ENCODE measurements around the gene MAPK8.

MAPK8 gene

DNA sequence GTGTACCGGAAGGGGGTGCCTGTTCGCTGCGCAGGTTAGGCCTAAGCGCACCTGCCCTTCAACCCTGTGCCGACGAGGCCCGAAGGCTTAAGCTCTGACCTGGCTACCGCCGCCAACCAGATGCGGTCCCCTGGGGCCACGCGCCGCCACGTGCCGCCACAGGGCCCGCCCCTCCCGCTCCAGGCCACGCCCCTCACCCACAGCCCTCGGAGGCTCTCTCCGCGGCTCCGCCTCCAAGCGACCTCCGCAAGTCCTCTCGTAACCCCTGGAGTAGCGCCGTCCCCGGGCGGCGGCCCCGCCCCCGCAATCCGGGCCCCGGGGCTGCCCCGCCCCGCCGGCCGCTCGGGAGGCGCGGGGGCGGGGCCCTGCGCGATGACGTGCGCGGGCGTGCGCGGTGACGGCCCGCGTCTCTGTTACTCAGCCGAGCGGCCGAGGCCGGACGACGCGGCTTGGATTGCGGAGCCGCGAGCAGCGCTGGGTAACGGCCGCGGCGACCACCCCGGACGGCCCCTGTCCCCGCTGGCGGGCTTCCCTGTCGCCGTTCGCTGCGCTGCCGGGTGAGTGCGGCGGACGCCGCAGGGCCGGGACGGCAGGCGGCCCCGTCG is at the start of gene MAPK8:
Gene MAPK8 (plus strand): TSS at position 413 of the 605 bp plus-strand sequence. CDS start 94,984 bp downstream, outside the sequence.
- H3F3A ChIP-seq (ENCODE audit: insufficient read depth, low read length) = no peaks in the 10 kb centered on the region
- peak within 1 kb of the TSS; percentile 69 for H3K9ac ChIP-seq (ENCODE audit: low read length)
- DNase-seq = peak; percentile 95
- peaks cover 22% of the 10 kb centered on the region for H3K4me1 ChIP-seq (ENCODE audit: low read length)
- peak within 1 kb of the TSS; percentile 53; the same call in 1 of the 2 replicates for H3K27ac ChIP-seq (ENCODE audit: low read length)
- H3K4me2 ChIP-seq (ENCODE audit: low read depth, low read length) = peak within 1 kb of the TSS; percentile 92
- H3K79me2 ChIP-seq (ENCODE audit: low read length) = peaks cover 42% of the 10 kb centered on the region
- H3K9me3 ChIP-seq (replicated peaks; ENCODE audit: insufficient read depth, low read length) = no peaks in the 10 kb centered on the region
- no peak for TF ChIP-seq EZH2 (optimal IDR thresholded peaks at IDR 0.05; ENCODE audit: low read depth, low read length)
- TF ChIP-seq, protein P1, sequence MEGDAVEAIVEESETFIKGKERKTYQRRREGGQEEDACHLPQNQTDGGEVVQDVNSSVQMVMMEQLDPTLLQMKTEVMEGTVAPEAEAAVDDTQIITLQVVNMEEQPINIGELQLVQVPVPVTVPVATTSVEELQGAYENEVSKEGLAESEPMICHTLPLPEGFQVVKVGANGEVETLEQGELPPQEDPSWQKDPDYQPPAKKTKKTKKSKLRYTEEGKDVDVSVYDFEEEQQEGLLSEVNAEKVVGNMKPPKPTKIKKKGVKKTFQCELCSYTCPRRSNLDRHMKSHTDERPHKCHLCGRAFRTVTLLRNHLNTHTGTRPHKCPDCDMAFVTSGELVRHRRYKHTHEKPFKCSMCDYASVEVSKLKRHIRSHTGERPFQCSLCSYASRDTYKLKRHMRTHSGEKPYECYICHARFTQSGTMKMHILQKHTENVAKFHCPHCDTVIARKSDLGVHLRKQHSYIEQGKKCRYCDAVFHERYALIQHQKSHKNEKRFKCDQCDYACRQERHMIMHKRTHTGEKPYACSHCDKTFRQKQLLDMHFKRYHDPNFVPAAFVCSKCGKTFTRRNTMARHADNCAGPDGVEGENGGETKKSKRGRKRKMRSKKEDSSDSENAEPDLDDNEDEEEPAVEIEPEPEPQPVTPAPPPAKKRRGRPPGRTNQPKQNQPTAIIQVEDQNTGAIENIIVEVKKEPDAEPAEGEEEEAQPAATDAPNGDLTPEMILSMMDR (IDR thresholded peaks at IDR 0.05; ENCODE audit: low read length) = no peak
- TF ChIP-seq EZH2phosphoT487 (IDR thresholded peaks at IDR 0.05; ENCODE audit: low read length) = no peak
- no peaks in the 10 kb centered on the region for H3K36me3 ChIP-seq (replicated peaks; ENCODE audit: insufficient read depth, low read length)
- H2AFZ ChIP-seq (ENCODE audit: low read length) = peak within 1 kb of the TSS; percentile 78
- H3K9me2 ChIP-seq (replicated peaks; ENCODE audit: insufficient read depth, low read length) = no peaks in the 10 kb centered on the region
- 0 out of 2 replicates have a peak, but pooled peaks cover 9% of the 10 kb centered on the region for H4K20me1 ChIP-seq (ENCODE audit: insufficient read depth, low read length)
- H3K4me3 ChIP-seq (ENCODE audit: low read length) = peak within 1 kb of the TSS; percentile 79
- no peaks in the 10 kb centered on the region for H3K27me3 ChIP-seq (replicated peaks; ENCODE audit: insufficient read depth, low read length)

DNA sequence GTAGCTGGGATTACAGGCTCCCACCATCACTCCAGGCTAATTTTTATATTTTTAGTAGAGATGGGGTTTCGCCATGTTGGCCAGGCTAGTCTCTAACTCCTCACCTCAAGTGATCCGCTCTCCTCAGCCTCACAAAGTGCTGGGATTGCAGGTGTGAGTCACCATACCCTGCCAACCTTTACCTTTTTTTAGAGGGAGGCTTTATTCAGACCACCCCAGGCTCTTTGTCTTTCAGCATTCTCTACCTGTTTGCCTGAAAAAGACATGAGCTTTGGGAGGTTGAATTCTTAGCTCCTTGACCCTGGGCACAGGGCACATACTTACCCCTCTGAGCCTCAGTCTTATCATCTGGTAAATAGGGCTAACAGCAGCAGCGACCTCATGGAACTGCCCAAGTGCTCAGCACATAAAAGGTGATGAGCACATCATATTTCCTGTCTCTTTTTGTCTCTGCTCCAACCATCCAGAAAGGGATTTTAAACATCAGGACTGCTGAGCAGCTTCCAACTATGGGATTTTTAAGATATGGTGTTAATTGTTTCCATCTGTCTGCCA is 49.0 kb upstream of the MAPK8 start:
- DNase-seq = no peak
- Histone ChIP-seq H3K4me3 (ENCODE audit: low read length) (no peak overlapping the region), H3K79me2 (ENCODE audit: low read length) (no peaks in the 10 kb centered on the region), H3K27me3 (replicated peaks; ENCODE audit: insufficient read depth, low read length) (no peaks in the 10 kb centered on the region), H2AFZ (ENCODE audit: low read length) (no peak overlapping the region), H3K9me3 (replicated peaks; ENCODE audit: insufficient read depth, low read length) (no peaks in the 10 kb centered on the region), H3K27ac (ENCODE audit: low read length) (no peak overlapping the region), H3K9me2 (replicated peaks; ENCODE audit: insufficient read depth, low read length) (no peaks in the 10 kb centered on the region), H3K9ac (ENCODE audit: low read length) (no peak overlapping the region), H3K4me1 (ENCODE audit: low read length) (no peaks in the 10 kb centered on the region), H3K4me2 (ENCODE audit: low read depth, low read length) (no peak overlapping the region), H3F3A (ENCODE audit: insufficient read depth, low read length) (no peaks in the 10 kb centered on the region), H3K36me3 (replicated peaks; ENCODE audit: insufficient read depth, low read length) (no peaks in the 10 kb centered on the region), H4K20me1 (ENCODE audit: insufficient read depth, low read length) (no peaks in the 10 kb centered on the region)
- no peak for TF ChIP-seq EZH2 (optimal IDR thresholded peaks at IDR 0.05; ENCODE audit: low read depth, low read length)

DNA sequence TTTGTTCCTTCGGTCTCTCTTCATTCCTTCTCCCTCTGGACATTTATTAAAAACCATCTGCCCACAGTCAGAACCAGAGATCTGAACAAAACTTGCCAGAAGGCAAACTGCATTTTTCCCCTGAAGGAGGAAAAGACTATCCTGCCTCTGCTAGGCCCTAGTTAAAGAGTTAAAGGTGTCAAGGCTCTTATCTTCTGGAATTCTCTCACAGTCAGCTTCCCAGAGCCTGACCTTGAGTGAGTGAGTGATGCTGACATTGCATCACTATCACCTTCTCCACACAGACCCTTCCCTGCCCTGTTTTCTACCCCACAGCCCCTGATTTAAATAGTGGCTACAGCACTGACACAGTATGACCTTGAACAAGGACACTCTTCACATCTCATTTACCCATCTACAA is 48.4 kb upstream of the MAPK8 start:
- Histone ChIP-seq H3K9ac (ENCODE audit: low read length) (no peak overlapping the region), H4K20me1 (ENCODE audit: insufficient read depth, low read length) (no peaks in the 10 kb centered on the region), H3K4me2 (ENCODE audit: low read depth, low read length) (no peak overlapping the region), H3K27me3 (replicated peaks; ENCODE audit: insufficient read depth, low read length) (no peaks in the 10 kb centered on the region), H2AFZ (ENCODE audit: low read length) (no peak overlapping the region), H3K27ac (ENCODE audit: low read length) (no peak overlapping the region), H3K4me1 (ENCODE audit: low read length) (no peaks in the 10 kb centered on the region), H3K9me2 (replicated peaks; ENCODE audit: insufficient read depth, low read length) (no peaks in the 10 kb centered on the region), H3K79me2 (ENCODE audit: low read length) (no peaks in the 10 kb centered on the region), H3K9me3 (replicated peaks; ENCODE audit: insufficient read depth, low read length) (no peaks in the 10 kb centered on the region), H3K36me3 (replicated peaks; ENCODE audit: insufficient read depth, low read length) (no peaks in the 10 kb centered on the region), H3F3A (ENCODE audit: insufficient read depth, low read length) (no peaks in the 10 kb centered on the region), H3K4me3 (ENCODE audit: low read length) (no peak overlapping the region)
- TF ChIP-seq, protein P1 (IDR thresholded peaks at IDR 0.05; ENCODE audit: low read length) = no peak
- no peak for TF ChIP-seq EZH2 (optimal IDR thresholded peaks at IDR 0.05; ENCODE audit: low read depth, low read length)
- no peak for TF ChIP-seq EZH2phosphoT487 (IDR thresholded peaks at IDR 0.05; ENCODE audit: low read length)
- DNase-seq = no peak

DNA sequence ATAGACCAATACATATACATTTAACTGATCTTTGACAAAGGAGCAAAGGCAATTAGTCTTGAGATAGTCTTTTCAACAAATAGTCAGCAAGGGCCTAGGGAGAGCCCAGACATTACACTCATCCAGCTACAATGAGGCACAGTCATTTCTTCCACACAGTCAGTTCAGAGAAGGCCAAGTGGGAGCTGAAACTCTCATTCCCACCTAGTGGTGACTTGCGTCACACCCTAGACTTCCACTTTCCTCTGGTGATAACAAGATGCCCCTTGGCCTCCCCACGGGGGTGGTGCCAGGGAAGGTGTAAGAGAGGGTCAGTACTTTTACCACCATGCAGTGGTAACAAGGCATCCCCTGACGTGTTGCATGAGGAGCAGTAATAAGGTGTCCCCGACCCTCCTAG is 39.9 kb upstream of the MAPK8 start:
- no peaks in the 10 kb centered on the region for H3K36me3 ChIP-seq (replicated peaks; ENCODE audit: insufficient read depth, low read length)
- no peaks in the 10 kb centered on the region for H3K79me2 ChIP-seq (ENCODE audit: low read length)
- no peaks in the 10 kb centered on the region for H3K9me3 ChIP-seq (replicated peaks; ENCODE audit: insufficient read depth, low read length)
- no peaks in the 10 kb centered on the region for H3K27me3 ChIP-seq (replicated peaks; ENCODE audit: insufficient read depth, low read length)
- H3K9me2 ChIP-seq (replicated peaks; ENCODE audit: insufficient read depth, low read length) = no peaks in the 10 kb centered on the region
- no peaks in the 10 kb centered on the region for H3K4me1 ChIP-seq (ENCODE audit: low read length)
- H3K27ac ChIP-seq (ENCODE audit: low read length) = no peak overlapping the region
- no peak overlapping the region for H3K4me2 ChIP-seq (ENCODE audit: low read depth, low read length)
- H3K4me3 ChIP-seq (ENCODE audit: low read length) = no peak overlapping the region
- TF ChIP-seq, protein P1 (IDR thresholded peaks at IDR 0.05; ENCODE audit: low read length) = no peak
- no peak for TF ChIP-seq EZH2 (optimal IDR thresholded peaks at IDR 0.05; ENCODE audit: low read depth, low read length)
- TF ChIP-seq EZH2phosphoT487 (IDR thresholded peaks at IDR 0.05; ENCODE audit: low read length) = no peak
- DNase-seq = no peak
- H3K9ac ChIP-seq (ENCODE audit: low read length) = no peak overlapping the region
- H3F3A ChIP-seq (ENCODE audit: insufficient read depth, low read length) = no peaks in the 10 kb centered on the region
- H2AFZ ChIP-seq (ENCODE audit: low read length) = no peak overlapping the region
- H4K20me1 ChIP-seq (ENCODE audit: insufficient read depth, low read length) = no peaks in the 10 kb centered on the region

All from MM.1S (cell line).